Measurements from ENCODE around the gene POP4. TPM values are rescaled to one million over a fixed set of nuclear protein-coding genes. Genes with fewer than 3 reads are reported as not detected.
A peak's percentile ranks its signal among the peaks of the same experiment; 100 is the strongest.

Gene POP4
- total and polyA plus RNA-seq, 9 of the 15 experiments (the other 6 are each of a cell fraction or from before 2014, with no cell fraction given), result 42.1 to 128 (median 99.0) TPM

DNA sequence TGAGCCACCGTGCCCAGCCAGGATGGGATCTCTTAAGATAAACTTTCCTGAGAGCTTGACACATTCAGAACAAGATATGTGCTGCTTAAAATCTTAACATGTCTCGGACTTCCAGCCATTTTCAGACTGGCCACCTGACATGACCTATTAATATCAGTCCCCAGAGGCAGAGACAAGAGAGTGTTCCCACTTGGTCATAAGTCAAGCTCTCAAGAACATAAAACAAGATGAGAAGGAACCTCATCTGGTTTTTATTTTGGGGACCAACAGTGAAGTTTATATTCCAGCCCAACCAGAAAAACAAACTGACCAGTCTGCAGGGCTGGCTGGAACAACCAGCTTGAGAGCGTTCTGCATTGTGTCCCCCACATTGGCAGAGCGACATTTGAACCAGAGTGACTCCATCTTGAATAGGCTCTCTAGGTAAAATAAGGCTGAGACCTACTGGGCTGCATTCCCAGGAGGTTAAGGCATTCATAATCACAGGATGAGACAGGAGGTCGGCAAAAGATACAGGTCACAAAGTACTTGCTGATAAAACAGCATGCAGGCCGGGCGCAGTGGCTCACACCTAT is 37.4 kb downstream of the POP4 start (continued):
- TF ChIP-seq, protein P1, sequence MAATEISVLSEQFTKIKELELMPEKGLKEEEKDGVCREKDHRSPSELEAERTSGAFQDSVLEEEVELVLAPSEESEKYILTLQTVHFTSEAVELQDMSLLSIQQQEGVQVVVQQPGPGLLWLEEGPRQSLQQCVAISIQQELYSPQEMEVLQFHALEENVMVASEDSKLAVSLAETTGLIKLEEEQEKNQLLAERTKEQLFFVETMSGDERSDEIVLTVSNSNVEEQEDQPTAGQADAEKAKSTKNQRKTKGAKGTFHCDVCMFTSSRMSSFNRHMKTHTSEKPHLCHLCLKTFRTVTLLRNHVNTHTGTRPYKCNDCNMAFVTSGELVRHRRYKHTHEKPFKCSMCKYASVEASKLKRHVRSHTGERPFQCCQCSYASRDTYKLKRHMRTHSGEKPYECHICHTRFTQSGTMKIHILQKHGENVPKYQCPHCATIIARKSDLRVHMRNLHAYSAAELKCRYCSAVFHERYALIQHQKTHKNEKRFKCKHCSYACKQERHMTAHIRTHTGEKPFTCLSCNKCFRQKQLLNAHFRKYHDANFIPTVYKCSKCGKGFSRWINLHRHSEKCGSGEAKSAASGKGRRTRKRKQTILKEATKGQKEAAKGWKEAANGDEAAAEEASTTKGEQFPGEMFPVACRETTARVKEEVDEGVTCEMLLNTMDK (IDR thresholded peaks at IDR 0.05; ENCODE audit: borderline replicate concordance, insufficient read depth, low read depth, low read length, poor library complexity, severe bottlenecking), result no peak
- TF ChIP-seq HIVEP1 (CRISPR knock-in tag; IDR thresholded peaks at IDR 0.05), result peak; percentile 71
- TF ChIP-seq PHB (CRISPR knock-in tag; IDR thresholded peaks at IDR 0.05), result no peak
- TF ChIP-seq PHB2 (IDR thresholded peaks at IDR 0.05; ENCODE audit: low read depth), result no peak
- TF ChIP-seq ZNF609 (CRISPR knock-in tag; IDR thresholded peaks at IDR 0.05; ENCODE audit: borderline replicate concordance), result no peak
- TF ChIP-seq AFF4 (CRISPR knock-in tag; IDR thresholded peaks at IDR 0.05), result no peak
- no peak for TF ChIP-seq ZNF146 (CRISPR knock-in tag; IDR thresholded peaks at IDR 0.05; ENCODE audit: unreplicated experiment)
- TF ChIP-seq POLR2AphosphoS5 (IDR thresholded peaks at IDR 0.05; ENCODE audit: control insufficient read depth, insufficient read depth, low read depth, low read length), result no peak
- TF ChIP-seq STAT5B (CRISPR knock-in tag; IDR thresholded peaks at IDR 0.05), result no peak
- TF ChIP-seq PCBP2 (IDR thresholded peaks at IDR 0.05; ENCODE audit: low read depth, low read length, poor library complexity, severe bottlenecking), result no peak
- no peak for TF ChIP-seq LEF1 (IDR thresholded peaks at IDR 0.05)
- TF ChIP-seq CHD1 (IDR thresholded peaks at IDR 0.05; ENCODE audit: low read length), result no peak
- no peak for TF ChIP-seq EGR1 (conservative IDR thresholded peaks at IDR 0.05)
- TF ChIP-seq ZNF212 (CRISPR knock-in tag; IDR thresholded peaks at IDR 0.05), result no peak
- no peak for TF ChIP-seq EWSR1 (IDR thresholded peaks at IDR 0.05; ENCODE audit: borderline replicate concordance, low read depth, partially characterized antibody)
- no peak for TF ChIP-seq SMARCE1 (IDR thresholded peaks at IDR 0.05)
- TF ChIP-seq E2F3 (CRISPR knock-in tag; IDR thresholded peaks at IDR 0.05), result no peak

Measured in K562 (cell line).